HG02571 (cell line): ENCODE data around the gene SLC25A47.
"Not testable (repeated sequence)": the region's sequence is repeated elsewhere in the genome, so short reads cannot be mapped to it uniquely, and the experiment has no call there.

Source experiments
- ATAC-seq: cut with Tn5 transposase; IDR thresholded peaks from one replicate; pipeline ENCODE4 v1.9.1; 2021; ENCODE audit warnings: mild to moderate bottlenecking, moderate library complexity; ENCODE audit not compliant: unreplicated experiment

SLC25A47 gene

GRCh38 chr14:100342826-100343225 is 19.7 kb downstream of the SLC25A47 start:
- not testable (repeated sequence) for ATAC-seq

- ATAC-seq = not testable (repeated sequence)
Observed at GRCh38 chr14:100344657-100345056, 21.5 kb downstream of the SLC25A47 start.

GRCh38 chr14:100345711-100346110 is 22.6 kb downstream of the SLC25A47 start:
- no peak for ATAC-seq

GRCh38 chr14:100346306-100347091 is 23.4 kb downstream of the SLC25A47 start:
- ATAC-seq = no peak

- no peak for ATAC-seq
Observed at GRCh38 chr14:100348253-100348729, 25.2 kb downstream of the SLC25A47 start.

GRCh38 chr14:100348784-100349685 is 25.9 kb downstream of the SLC25A47 start:
- ATAC-seq = no peak

- ATAC-seq = no peak
Observed at GRCh38 chr14:100350276-100350926, 27.3 kb downstream of the SLC25A47 start.

- ATAC-seq = no peak
Observed at GRCh38 chr14:100350986-100351385, 27.8 kb downstream of the SLC25A47 start.

GRCh38 chr14:100358396-100358795 is 35.3 kb downstream of the SLC25A47 start:
- ATAC-seq = no peak

- ATAC-seq = no peak
Observed at GRCh38 chr14:100359111-100359510, 36.0 kb downstream of the SLC25A47 start.

- ATAC-seq = no peak
Observed at GRCh38 chr14:100359881-100360280, 36.7 kb downstream of the SLC25A47 start.

- no peak for ATAC-seq
Observed at GRCh38 chr14:100361626-100362025, 38.5 kb downstream of the SLC25A47 start.

- no peak for ATAC-seq
Observed at GRCh38 chr14:100362311-100362927, 39.3 kb downstream of the SLC25A47 start.

- ATAC-seq = no peak
Observed at GRCh38 chr14:100363053-100363452, 39.9 kb downstream of the SLC25A47 start.

- no peak for ATAC-seq
Observed at GRCh38 chr14:100364403-100364802, 41.3 kb downstream of the SLC25A47 start.

GRCh38 chr14:100365741-100366140 is 42.6 kb downstream of the SLC25A47 start:
- no peak for ATAC-seq

GRCh38 chr14:100369019-100369418 is 45.9 kb downstream of the SLC25A47 start:
- no peak for ATAC-seq

GRCh38 chr14:100370003-100370402 is 46.9 kb downstream of the SLC25A47 start:
- ATAC-seq = no peak

GRCh38 chr14:100371773-100372172 is 48.6 kb downstream of the SLC25A47 start:
- no peak for ATAC-seq

- ATAC-seq = no peak
Observed at GRCh38 chr14:100372357-100373048, 49.4 kb downstream of the SLC25A47 start.
